GM20000 (cell line): ENCODE data around the gene GBX2.
"Not testable (repeated sequence)": the region's sequence is repeated elsewhere in the genome, so short reads cannot be mapped to it uniquely, and the experiment has no call there.

Experiments
- DNase-seq: peaks from one replicate; pipeline ENCODE4 v3.0.0; 2012; ENCODE audit warnings: low spot score
- TF ChIP-seq, protein P1 (sequence below): IDR thresholded peaks from 2 replicates; pipeline ENCODE4 v1.5.1; 2012; ENCODE audit warnings: mild to moderate bottlenecking, control low read depth; ENCODE audit errors: extremely low read depth, missing control alignments

GBX2 gene

DNA sequence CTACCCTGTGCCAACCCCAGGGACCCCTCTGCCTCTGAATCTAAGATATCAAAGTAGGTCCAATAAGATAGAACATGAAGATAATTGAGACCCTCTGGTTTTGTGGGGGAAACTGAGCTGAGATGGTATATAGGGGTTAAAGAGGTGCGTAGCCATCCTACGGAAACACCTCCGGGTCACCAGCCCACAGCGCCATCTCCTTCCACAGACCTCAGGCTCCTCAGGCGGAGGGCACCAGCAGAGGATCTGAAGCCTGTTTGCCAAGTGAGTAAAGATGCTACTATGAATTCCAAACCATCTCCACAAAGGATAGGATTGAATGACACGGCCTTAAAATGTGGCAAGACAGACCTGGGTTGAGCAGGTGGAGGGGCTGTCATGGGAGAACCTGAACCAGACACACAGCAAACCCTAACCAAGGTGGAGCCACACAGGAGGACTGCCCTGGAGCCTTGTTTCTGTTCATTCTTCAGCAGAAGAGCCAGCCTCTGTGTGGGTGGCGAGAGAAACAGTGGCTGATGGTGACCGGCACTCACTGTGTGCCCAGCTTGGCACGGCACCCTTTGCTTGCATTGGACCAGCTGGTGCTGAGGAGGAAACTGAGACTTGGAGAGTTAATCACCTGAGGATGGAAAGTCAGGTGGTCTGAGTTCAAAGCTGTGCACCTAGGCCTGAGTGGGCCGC, 10.2 kb downstream of the GBX2 start:
- DNase-seq = no peak
- TF ChIP-seq, protein P1, sequence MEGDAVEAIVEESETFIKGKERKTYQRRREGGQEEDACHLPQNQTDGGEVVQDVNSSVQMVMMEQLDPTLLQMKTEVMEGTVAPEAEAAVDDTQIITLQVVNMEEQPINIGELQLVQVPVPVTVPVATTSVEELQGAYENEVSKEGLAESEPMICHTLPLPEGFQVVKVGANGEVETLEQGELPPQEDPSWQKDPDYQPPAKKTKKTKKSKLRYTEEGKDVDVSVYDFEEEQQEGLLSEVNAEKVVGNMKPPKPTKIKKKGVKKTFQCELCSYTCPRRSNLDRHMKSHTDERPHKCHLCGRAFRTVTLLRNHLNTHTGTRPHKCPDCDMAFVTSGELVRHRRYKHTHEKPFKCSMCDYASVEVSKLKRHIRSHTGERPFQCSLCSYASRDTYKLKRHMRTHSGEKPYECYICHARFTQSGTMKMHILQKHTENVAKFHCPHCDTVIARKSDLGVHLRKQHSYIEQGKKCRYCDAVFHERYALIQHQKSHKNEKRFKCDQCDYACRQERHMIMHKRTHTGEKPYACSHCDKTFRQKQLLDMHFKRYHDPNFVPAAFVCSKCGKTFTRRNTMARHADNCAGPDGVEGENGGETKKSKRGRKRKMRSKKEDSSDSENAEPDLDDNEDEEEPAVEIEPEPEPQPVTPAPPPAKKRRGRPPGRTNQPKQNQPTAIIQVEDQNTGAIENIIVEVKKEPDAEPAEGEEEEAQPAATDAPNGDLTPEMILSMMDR = no peak

DNA sequence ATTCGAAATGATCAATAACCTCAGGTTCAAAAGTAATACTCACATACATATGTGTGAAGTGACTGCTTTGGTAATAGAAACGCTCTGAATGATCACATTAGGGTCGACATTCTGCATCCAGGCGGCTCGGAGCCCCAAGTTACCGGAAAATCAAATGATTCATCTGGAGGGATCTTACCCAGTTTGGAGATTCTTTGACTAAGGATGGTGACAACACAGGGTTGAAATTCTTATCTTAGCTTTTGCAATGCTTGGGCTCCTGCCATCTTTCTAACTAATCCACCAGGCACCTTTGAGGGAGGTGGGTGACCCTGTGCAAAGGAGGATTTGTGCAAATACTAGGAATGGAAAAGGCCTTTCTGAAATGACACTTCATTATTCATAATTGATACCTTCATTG, 10.8 kb downstream of the GBX2 start:
- DNase-seq = no peak
- TF ChIP-seq, protein P1 = no peak

DNA sequence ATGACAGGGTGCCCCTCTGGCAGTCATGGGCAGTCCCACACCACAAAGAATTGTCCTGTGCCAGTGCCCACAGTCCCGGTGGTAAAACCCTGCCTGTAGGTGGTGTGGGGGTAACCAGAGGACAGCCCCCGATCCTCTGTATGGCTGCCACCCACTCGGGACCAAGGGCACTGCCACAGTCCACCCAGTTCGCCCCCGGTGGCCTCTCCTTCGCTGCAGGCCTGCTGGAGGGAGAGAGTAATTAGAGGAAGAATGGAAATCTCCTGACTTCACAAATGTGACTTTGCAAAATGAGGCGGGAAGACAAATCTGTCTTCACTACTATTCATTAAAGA, 11.4 kb downstream of the GBX2 start:
- no peak for DNase-seq
- TF ChIP-seq, protein P1 = no peak

DNA sequence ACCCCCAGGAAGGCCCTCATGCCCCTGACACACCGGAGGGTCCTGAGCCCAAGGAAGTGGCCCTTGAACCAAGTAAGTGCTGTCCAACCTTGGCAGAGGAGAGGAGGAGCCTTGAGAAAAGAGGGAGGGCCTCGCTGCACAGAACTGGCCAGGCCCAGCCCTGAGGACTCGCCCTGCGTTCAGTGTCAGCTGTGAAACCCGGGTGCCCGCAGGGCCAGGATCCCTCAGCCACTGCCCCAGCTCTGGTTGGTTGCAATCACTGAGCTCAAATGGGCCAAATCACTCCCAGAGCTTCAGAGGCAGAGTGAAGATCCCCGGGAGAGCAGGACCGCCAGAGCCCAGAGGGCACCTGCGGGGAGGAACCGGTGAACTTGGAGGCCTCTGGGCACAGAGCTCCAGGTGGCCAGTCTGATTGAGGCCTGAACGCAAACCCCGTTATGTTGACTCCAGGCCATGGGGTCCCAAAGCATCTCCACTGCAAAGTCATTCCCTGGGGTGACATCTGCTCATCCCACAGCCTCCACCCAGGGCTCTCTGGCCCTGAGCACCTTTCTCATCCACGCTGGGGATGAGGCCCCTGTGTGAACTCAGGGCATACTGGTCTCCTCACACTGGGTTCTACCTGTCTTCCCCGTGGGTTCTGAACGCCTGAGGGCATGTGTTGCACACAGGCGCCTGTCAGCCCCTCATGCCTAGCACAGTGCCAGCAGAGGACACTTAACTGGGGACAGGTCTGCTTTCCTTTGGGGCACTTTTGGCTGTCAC, 11.9 kb downstream of the GBX2 start:
- TF ChIP-seq, protein P1 = no peak

DNA sequence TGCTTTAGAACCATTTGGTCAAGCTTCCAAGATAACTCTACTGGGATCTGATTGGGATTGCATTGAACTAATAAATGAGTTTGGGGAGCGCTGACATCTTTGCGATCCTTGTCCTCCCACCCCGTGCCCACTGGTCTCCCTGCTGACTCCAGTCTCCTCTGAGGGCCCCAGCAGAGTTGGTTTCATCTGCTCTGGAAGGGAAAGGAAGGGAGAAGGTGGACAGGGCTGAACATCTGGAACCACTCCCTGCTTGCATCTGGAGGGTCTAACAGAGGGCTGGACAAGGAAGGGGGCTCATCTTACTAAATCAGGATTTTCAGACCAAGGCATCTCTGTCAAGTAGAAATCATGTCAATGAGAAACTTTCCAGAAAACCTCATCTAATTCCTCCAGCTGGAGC, 12.8 kb downstream of the GBX2 start:
- DNase-seq = no peak
- TF ChIP-seq, protein P1 = no peak

More for the DNA sequence above, 11.9 kb downstream of the GBX2 start:
- DNase-seq = no peak

DNA sequence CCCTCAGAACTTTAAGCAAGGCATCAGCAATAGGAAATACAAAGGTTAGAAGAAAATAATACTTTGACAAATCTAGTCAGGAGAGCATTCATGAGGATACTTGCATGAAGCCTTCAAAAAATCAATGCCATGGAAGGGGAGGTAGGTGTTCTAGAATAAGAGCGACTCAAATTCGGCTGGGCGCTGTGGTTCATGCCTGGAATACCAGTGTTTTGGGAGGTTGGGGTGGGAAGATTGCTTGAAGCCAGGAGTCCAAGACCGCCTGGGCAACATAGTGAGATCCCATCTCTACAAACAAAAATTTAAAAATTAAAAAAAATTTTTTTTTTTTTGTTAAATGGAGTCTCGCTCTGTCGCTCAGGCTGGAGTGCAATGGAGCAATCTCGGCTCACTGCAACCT, 21.8 kb downstream of the GBX2 start:
- TF ChIP-seq, protein P1 = no peak
- no peak for DNase-seq

DNA sequence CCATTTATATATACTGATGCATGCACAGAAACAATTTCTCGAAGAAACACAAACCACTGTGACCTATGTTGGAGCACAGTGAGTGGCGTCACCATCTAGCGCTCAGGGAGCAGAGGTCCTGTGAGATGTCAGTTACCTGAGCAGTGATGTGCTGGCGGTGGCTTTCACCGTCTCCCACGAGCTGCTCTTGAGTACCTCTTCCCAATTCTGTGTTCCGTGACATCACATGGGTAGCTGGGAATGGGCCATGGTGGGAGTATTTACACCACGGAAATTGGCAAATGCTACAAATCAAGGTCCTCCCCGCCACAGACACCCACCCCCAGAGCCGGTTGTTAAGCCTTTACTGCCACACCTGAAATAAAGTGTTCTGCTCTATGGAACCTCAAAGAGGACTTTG, 24.4 kb downstream of the GBX2 start:
- TF ChIP-seq, protein P1 = no peak

DNA sequence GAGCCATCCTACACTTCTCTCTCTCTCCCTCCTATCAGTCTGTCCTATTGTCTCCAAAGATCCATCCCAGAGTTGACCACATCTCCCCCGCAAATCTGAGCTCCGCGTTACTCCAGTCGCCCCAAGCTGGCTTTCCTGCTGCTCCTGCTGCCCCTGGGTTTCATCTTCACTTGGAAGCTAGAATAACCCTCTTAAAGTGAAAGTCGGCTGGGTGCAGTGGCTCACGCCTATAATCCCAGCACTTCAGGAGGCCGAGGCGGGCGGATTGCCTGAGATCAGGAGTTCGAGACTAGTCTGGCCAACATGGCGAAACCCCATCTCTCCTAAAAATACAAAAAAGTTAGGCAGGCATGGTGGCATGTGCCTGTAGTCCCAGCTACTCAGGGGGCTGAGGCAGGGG, 26.6 kb downstream of the GBX2 start:
- DNase-seq = not testable (repeated sequence)

More for the DNA sequence above, 24.4 kb downstream of the GBX2 start:
- DNase-seq = no peak
